ELF-1 (cell line): ENCODE results near the gene MED15.

Experiments used
- DNase-seq: peaks from one replicate; pipeline ENCODE4 v3.0.0-alpha.2; 2016; ENCODE audit warnings: low read depth, low spot score

MED15 gene

GRCh38 chr22:20622650-20623339, 115.4 kb downstream of the MED15 start:
- no peak for DNase-seq

GRCh38 chr22:20624161-20624616, 116.8 kb downstream of the MED15 start:
- DNase-seq, result no peak

GRCh38 chr22:20625270-20625669, 117.9 kb downstream of the MED15 start:
- DNase-seq, result no peak

GRCh38 chr22:20626811-20627210, 119.4 kb downstream of the MED15 start:
- no peak for DNase-seq

GRCh38 chr22:20627432-20627831, 120.0 kb downstream of the MED15 start:
- no peak for DNase-seq

GRCh38 chr22:20628081-20628939, 120.9 kb downstream of the MED15 start:
- no peak for DNase-seq

GRCh38 chr22:20629401-20629800, 122.0 kb downstream of the MED15 start:
- no peak for DNase-seq

- no peak for DNase-seq
Measured at GRCh38 chr22:20630873-20631617, 123.6 kb downstream of the MED15 start.

GRCh38 chr22:20632082-20632481, 124.7 kb downstream of the MED15 start:
- no peak for DNase-seq

GRCh38 chr22:20632518-20632917, 125.1 kb downstream of the MED15 start:
- no peak for DNase-seq

- DNase-seq, result no peak
Measured at GRCh38 chr22:20634560-20635226, 127.3 kb downstream of the MED15 start.

GRCh38 chr22:20635227-20635591, 127.8 kb downstream of the MED15 start:
- no peak for DNase-seq

- DNase-seq, result no peak
Measured at GRCh38 chr22:20636075-20636812, 128.8 kb downstream of the MED15 start.

GRCh38 chr22:20636945-20637344, 129.5 kb downstream of the MED15 start:
- no peak for DNase-seq
